GF-D8 (cell line): ENCODE measurements around the gene C1orf52.
"Not testable (repeated sequence)": the region's sequence is repeated elsewhere in the genome, so short reads cannot be mapped to it uniquely, and the experiment has no call there.

Experiments
- DNase-seq: peaks from one replicate; lab custom pipeline; 2025; lab: John Stamatoyannopoulos, UW

The C1orf52 gene

GRCh38 chr1:85277802-85278201, 18.3 kb upstream of the C1orf52 start:
- DNase-seq = no peak

- no peak for DNase-seq
These were observed 17.6 kb upstream of the C1orf52 start for GRCh38 chr1:85276978-85277639.

- DNase-seq = peak; percentile 93
These were observed 16.9 kb upstream of the C1orf52 start, which contains the start of gene BCL10 for GRCh38 chr1:85276215-85276977. Gene BCL10, minus strand, starts transcription at chr1:85276632. Its CDS starts 280 bp downstream, at chr1:85276352.

GRCh38 chr1:85275701-85276214, 16.3 kb upstream of the C1orf52 start:
- DNase-seq = no peak

GRCh38 chr1:85274969-85275453, 15.5 kb upstream of the C1orf52 start:
- no peak for DNase-seq

- no peak for DNase-seq
These were observed 13.9 kb upstream of the C1orf52 start for GRCh38 chr1:85273397-85273796.

- no peak for DNase-seq
These were observed 9.5 kb upstream of the C1orf52 start for GRCh38 chr1:85268801-85269585.

GRCh38 chr1:85267313-85267712, 7.9 kb upstream of the C1orf52 start:
- DNase-seq = no peak

GRCh38 chr1:85264150-85264549, 4.7 kb upstream of the C1orf52 start:
- no peak for DNase-seq

- no peak for DNase-seq
These were observed 3.5 kb upstream of the C1orf52 start for GRCh38 chr1:85262985-85263384.

- no peak for DNase-seq
These were observed 431 bp upstream of the C1orf52 start for GRCh38 chr1:85259912-85260274.

GRCh38 chr1:85258536-85259117, 835 bp downstream of the C1orf52 start:
- no peak for DNase-seq

- DNase-seq = not testable (repeated sequence)
These were observed 10.4 kb downstream of the C1orf52 start for GRCh38 chr1:85249042-85249441.

- DNase-seq = no peak
These were observed 13.6 kb downstream of the C1orf52 start for GRCh38 chr1:85245891-85246290.

- DNase-seq = no peak
These were observed 14.0 kb downstream of the C1orf52 start for GRCh38 chr1:85245456-85245855.

- no peak for DNase-seq
These were observed 15.0 kb downstream of the C1orf52 start for GRCh38 chr1:85244271-85245061.

GRCh38 chr1:85243372-85243771, 16.1 kb downstream of the C1orf52 start:
- DNase-seq = no peak

- no peak for DNase-seq
These were observed 18.8 kb downstream of the C1orf52 start for GRCh38 chr1:85240643-85241042.

- DNase-seq = no peak
These were observed 19.3 kb downstream of the C1orf52 start for GRCh38 chr1:85240174-85240601.

- no peak for DNase-seq
These were observed 21.8 kb downstream of the C1orf52 start for GRCh38 chr1:85237613-85238012.
